Fibroblast of the aortic adventitia (primary cell): ENCODE data around the gene RAC3. TPM values are rescaled to one million over a fixed set of nuclear protein-coding genes. Genes with fewer than 3 reads are reported as not detected.
A peak's percentile ranks its signal among the peaks of the same experiment; 100 is the strongest.

Source experiments
- DNase-seq: peaks from one replicate; pipeline ENCODE4 v3.0.0-alpha.2; 2010; ENCODE audit warnings: low read depth
- H3K4me3 ChIP-seq: 2 replicates; pipeline ENCODE4 v1.5.1; 2011; ENCODE audit warnings: low read depth, mild to moderate bottlenecking, control low read depth, low read length, moderate library complexity
- total RNA-seq: library from RNA; depleted of rRNA; stranded (reverse); fragments of >200 nt; gene quantifications from 2 replicates; pipeline ENCODE4 v1.2.3, GENCODE V29; 2012; ENCODE audit warnings: low replicate concordance
- TF ChIP-seq, protein P1 (sequence below): IDR thresholded peaks from 2 replicates; pipeline ENCODE4 v1.5.1; 2011; ENCODE audit warnings: mild to moderate bottlenecking, low read length, control low read depth, inconsistent platforms; ENCODE audit not compliant: insufficient read depth

Gene RAC3
- total RNA-seq, 1 donor: 6.2 TPM

DNA sequence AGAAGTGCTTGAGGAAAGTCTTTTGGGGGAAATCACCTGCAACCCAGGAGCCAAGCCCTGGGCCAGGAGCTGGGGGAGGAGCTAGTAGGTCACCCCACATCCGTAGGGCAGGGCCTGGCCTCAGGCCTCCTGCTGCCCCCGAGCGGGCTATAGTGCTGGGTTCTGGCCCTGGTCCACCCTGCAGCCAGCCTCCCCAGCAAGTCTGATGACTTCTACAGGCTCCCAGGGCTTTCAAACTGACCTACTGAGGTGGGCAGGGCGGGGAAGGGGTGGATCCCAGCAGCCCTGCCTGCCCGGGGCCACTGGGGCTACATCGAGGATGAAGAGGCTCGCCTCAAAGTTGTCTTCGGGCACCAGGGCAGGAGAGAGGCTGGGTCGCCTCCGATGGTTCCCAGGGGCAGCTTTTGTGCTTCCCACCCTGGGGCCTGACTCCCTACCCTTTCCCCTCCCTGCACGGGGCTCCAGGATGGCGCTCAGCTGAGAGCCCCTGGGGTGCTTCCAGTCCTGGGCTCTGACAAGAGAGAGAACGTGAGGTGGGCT, 13.8 kb upstream of the RAC3 start:
- no peak overlapping the region for H3K4me3 ChIP-seq
- DNase-seq: no peak
- TF ChIP-seq, protein P1, sequence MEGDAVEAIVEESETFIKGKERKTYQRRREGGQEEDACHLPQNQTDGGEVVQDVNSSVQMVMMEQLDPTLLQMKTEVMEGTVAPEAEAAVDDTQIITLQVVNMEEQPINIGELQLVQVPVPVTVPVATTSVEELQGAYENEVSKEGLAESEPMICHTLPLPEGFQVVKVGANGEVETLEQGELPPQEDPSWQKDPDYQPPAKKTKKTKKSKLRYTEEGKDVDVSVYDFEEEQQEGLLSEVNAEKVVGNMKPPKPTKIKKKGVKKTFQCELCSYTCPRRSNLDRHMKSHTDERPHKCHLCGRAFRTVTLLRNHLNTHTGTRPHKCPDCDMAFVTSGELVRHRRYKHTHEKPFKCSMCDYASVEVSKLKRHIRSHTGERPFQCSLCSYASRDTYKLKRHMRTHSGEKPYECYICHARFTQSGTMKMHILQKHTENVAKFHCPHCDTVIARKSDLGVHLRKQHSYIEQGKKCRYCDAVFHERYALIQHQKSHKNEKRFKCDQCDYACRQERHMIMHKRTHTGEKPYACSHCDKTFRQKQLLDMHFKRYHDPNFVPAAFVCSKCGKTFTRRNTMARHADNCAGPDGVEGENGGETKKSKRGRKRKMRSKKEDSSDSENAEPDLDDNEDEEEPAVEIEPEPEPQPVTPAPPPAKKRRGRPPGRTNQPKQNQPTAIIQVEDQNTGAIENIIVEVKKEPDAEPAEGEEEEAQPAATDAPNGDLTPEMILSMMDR: no peak

DNA sequence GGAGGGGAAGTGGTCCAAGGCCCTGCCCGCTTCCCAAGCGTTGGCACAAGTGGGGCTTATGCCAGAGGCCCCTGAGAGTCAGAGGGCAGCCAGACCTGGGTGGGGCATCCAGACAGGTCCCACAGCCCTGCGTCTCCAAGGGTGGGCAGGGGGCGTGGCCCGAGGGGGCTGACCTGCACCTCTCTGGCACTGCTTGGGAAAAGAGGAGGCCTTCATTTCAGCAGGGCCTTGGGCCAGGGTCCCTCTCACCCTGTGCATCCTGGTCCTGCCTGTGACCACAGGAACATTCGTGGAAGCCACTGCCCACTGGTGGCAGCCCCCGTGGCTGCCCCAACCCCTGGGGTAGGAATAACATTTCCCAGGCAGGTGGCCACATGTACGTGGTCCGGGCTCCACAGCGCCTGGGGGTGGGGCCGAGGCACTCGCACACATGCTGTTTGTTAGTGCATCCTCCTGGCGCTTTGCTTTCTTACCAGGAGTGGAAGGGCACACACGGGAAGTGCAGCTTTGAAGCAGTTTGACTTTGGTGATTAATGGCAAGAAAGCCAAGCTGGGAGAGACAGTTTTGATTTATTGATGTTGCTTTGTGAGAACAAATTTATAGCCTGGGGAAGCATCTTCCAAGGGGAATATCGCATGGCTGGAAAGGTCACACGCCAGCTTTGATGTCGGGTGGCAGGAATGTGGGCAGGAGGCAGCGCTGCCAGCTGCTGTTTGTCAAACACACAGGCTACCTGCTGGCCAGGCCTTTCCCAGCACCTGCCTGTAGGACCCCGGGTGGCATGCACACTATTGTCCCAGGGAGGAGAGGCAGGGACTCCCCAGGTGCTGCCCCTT, 13.1 kb upstream of the RAC3 start:
- H3K4me3 ChIP-seq: no peak overlapping the region

DNA sequence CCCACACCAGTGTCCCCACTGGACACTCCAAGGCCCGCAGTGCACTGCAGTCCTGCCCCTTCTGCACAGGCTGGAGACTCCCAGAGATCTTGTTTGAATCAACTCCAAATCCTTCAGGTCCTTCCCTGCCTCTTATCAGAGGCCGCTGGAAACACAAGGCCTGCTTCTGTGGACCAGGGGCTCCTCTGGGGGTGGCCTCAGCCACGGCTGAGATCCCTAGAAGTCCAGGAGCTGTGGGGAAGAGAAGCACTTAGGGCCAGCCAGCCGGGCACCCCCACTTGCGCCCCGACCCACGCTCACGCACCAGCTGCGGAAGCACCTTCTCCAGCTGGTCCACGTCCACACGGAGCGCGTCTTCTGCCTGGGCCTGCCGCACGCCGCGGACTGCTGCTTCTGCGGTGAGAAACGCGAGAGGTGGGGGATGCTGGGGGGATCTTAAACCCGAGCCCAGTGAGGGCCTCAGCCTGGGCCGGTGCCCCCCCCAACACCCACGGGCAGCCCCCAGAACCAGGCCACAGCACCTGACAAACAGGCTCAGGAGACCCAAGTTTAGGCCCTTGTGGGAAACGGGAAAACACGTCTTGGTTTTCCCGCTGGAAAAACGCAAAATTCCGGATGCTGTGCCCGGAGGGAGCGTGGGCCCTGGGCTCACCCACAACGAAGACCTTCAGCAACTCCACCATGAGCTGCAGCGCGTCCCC, 12.3 kb upstream of the RAC3 start:
- TF ChIP-seq, protein P1: no peak
- no peak for DNase-seq
- H3K4me3 ChIP-seq: no peak overlapping the region

More for the DNA sequence above, 13.1 kb upstream of the RAC3 start:
- DNase-seq: no peak
- TF ChIP-seq, protein P1: no peak

DNA sequence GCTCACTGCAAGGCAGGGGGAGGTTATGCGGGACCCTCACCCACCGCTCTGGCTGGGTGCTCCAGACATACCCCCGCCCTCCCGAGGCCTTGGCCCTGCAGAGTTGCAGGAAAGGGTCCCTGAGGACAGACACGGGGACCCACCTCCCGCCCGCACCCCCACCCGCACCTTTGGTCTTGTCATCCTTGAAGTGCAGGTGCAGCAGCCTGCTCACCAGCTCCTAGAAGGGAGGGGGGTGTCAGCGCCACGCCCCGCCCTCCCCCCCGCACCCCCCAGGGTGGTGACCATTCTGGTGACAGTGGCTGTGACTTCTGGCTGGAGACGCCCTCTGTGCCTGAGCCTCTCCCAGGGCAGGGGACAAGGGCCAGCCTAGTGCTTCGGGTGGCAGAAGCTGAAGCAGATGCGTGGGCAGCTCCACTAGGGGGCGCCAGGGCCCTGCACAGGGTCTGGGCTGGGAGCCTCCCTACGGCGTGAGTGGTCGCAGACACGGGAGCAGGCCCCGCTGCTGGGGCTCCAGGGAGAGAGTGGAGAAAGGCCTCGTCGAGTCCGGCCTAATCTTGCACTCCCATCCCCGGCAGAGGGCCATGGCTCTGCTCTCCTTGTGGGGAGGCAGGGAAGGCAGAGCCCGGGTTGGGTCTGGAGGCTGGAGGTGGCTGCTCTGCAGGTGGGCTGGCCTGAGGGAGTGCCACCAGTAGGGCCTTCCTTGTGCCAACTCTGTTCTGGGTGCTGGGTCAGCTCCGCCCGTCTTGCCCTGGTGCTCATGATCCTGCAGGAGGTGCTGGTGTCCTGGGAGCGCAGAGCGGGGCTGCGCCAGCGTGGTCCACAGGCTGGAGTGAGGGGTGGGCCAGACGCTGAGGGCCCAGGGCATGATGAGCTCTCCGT, 11.5 kb upstream of the RAC3 start:
- H3K4me3 ChIP-seq: no peak overlapping the region
- TF ChIP-seq, protein P1: peak; percentile 75
- peak; percentile 30 for DNase-seq

DNA sequence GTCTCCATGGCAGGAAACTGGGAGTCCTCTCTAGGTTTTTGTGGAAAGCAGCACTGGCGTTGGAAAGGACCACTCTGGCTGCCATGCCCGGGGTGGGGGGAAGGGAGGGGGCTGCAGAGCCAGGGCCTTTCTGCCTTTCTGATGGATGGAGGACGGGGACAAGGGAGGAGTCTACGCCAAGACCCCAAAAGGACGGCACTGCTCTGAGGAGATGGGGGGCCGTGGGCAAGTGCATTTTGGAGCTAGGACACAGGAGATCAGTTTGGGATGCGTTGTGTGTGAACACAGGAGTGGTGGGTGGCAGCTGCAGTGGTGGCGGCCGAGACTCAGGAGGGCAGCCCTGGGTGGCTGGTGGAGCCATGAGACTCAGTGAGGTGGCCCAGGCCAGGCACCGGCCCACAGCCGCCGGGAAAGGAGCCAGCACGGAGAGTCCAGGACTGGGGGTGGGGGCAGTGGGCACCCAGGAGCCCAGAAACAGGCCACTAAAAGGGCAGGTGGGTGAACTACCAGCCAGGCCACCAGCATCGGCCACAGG, 10.8 kb upstream of the RAC3 start:
- H3K4me3 ChIP-seq: no peak overlapping the region
- DNase-seq: no peak
- TF ChIP-seq, protein P1: no peak
